Measurements from ENCODE around the gene SPANXN4.

SPANXN4 gene, protein sequence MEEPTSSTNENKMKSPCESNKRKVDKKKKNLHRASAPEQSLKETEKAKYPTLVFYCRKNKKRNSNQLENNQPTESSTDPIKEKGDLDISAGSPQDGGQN

DNA sequence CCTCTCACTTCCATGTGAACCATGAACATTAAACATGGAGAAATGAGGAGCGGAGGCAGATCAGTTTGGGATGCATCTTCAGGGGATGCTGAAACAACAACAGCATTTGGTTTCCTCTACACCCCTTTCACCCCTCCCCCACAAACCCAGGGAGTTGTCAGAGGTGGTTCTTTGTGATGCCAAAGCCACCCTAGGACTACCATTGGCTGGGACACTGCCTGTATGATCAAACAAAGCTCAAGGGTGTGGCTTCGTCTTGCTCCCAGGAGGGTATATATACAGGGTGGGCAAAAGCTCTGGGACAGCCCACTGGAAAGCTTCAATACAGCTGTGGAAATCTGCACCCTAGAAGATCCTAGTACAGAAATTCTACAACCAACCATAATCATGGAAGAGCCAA lies at the start of gene SPANXN4:
Gene SPANXN4, plus strand, starts transcription at position 301 of the 400 bp plus-strand sequence. Its CDS starts 87 bp downstream, at position 388.
- no peak for DNase-seq

GRCh38 chrX:142977128-142977914 lies 48.4 kb upstream of the SPANXN4 start:
- no peak for DNase-seq

- no peak for DNase-seq
Observed at GRCh38 chrX:142978130-142978684, 47.5 kb upstream of the SPANXN4 start.

DNA sequence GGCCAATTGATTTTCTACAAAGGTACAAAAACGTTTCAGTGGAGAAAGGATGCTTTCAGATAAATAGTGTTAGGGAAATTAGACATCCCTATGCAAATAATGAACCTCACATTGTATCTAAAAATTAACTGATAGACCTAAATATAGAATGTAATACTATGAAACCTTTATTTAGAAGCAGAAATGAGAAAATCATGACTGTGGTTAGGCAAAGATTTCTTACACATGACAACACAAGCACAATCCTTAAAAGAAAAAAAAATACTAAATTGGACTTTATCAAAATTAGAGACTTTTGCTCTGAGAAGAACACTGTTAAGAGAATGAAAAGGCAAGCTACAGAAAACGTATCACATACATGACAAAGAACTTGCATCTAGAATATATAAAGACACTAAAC lies 43.0 kb upstream of the SPANXN4 start:
- no peak for DNase-seq

GRCh38 chrX:142994988-142995387 lies 30.7 kb upstream of the SPANXN4 start:
- DNase-seq: no peak

GRCh38 chrX:142998447-142999198 lies 27.1 kb upstream of the SPANXN4 start:
- DNase-seq: no peak

- no peak for DNase-seq
Observed at GRCh38 chrX:142999199-142999701, 26.5 kb upstream of the SPANXN4 start.

DNA sequence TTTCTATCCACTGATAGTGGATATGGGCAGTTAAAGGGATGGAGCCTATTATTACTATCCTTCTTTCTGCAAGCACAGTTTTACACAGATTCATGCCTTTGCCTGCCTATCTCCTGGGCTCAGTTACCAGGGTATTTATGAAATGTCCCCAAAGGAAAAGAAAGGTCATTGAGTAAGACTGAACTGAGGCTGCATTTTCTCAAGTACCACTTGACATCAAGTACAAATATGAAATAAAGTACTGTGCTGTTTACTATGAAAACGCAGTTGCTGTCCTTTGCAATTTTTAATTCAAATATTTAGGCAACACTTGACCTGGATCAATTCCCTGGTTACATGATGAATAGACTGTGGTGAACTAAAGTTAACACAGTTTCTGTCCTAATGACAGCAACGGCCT lies 23.5 kb upstream of the SPANXN4 start:
- DNase-seq: no peak

- DNase-seq: no peak
Observed at GRCh38 chrX:143017272-143017671, 8.5 kb upstream of the SPANXN4 start.

- no peak for DNase-seq
Observed at GRCh38 chrX:143027275-143027674, 1.5 kb downstream of the SPANXN4 start.

DNA sequence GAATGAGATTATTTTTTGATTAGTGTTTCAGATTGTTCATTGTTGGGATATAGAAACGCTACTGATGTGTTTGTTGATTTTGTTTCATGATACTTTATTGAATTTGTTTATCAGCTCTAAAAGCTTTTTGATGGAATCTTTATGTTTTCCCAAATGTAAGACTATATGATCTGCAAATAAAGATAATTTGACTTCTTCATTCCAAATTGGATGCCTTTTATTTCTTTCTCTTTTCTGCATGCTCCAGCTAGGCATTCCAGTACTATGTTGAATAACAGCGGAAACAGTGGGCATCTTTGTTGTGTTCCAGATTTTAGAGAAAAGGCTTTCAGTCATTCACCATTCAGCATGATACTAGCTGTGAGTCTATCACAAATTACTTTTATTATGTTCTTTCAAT lies 21.8 kb downstream of the SPANXN4 start:
- DNase-seq: no peak

- no peak for DNase-seq
Observed at GRCh38 chrX:143058120-143058519, 32.4 kb downstream of the SPANXN4 start.

- no peak for DNase-seq
Observed at GRCh38 chrX:143081231-143081630, 55.5 kb downstream of the SPANXN4 start.

GRCh38 chrX:143082537-143082936 lies 56.8 kb downstream of the SPANXN4 start:
- DNase-seq: no peak
